K562 (cell line): ENCODE results near the gene IL4I1. TPM values are rescaled to one million over a fixed set of nuclear protein-coding genes. Genes with fewer than 3 reads are reported as not detected.

Source experiments
- ATF7 ChIP-seq: fragments of 450-650 bp; IDR thresholded peaks from 2 replicates; pipeline ENCODE4 v1.7.1; 2014; ENCODE audit warnings: mild to moderate bottlenecking, moderate library complexity
- BRD4 ChIP-seq: fragments of 200-600 bp; sonication (generic); IDR thresholded peaks from 2 replicates; pipeline ENCODE4 v1.6.1; 2017; ENCODE audit warnings: inconsistent platforms
- CBFB ChIP-seq: sonication (generic); formaldehyde crosslinking; IDR thresholded peaks from 2 replicates; pipeline ENCODE4 v1.4.0; 2020; ENCODE audit warnings: mild to moderate bottlenecking, missing genetic modification reagents
- CSDE1 ChIP-seq, 2 experiments: fragments of 450-650 bp; IDR thresholded peaks; 2 replicates each; pipeline ENCODE4 v1.6.1; 2016; ENCODE audit warnings: mild to moderate bottlenecking in 1 of 2
- DMBX1 ChIP-seq: fragments of 250-450 bp; sonication (Bioruptor Pico); IDR thresholded peaks from 2 replicates; pipeline ENCODE4 v1.8.0; 2022; ENCODE audit warnings: inconsistent platforms, mild to moderate bottlenecking, moderate library complexity, borderline replicate concordance
- HDAC2 ChIP-seq: fragments of 450-650 bp; IDR thresholded peaks from 2 replicates; pipeline ENCODE4 v1.6.1; 2016; ENCODE audit warnings: mild to moderate bottlenecking
- HMG20A ChIP-seq: fragments of 450-650 bp; formaldehyde crosslinking; conservative IDR thresholded peaks from 2 replicates; pipeline ENCODE4 v1.4.0; 2020; ENCODE audit warnings: mild to moderate bottlenecking, mixed read lengths
- KLF10 ChIP-seq: fragments of 250-450 bp; sonication (Bioruptor Pico); IDR thresholded peaks from 2 replicates; pipeline ENCODE4 v1.6.1; 2021; ENCODE audit warnings: matching md5 sums
- NCOA4 ChIP-seq: fragments of 450-650 bp; IDR thresholded peaks from 2 replicates; pipeline ENCODE4 v1.6.1; 2018; ENCODE audit warnings: mild to moderate bottlenecking; ENCODE audit not compliant: partially characterized antibody
- PCBP2 ChIP-seq: fragments of 200-400 bp; formaldehyde crosslinking; IDR thresholded peaks from 2 replicates; pipeline ENCODE4 v1.6.1; 2018; ENCODE audit warnings: low read length, low read depth, mild to moderate bottlenecking, moderate library complexity; ENCODE audit not compliant: poor library complexity, severe bottlenecking
- PHTF2 ChIP-seq: fragments of 250-450 bp; sonication (Bioruptor Pico); IDR thresholded peaks from 2 replicates; pipeline ENCODE4 v1.5.0; 2021; ENCODE audit warnings: mild to moderate bottlenecking
- POLR2AphosphoS5 ChIP-seq: IDR thresholded peaks from 2 replicates; pipeline ENCODE4 v1.6.1; 2011; ENCODE audit warnings: mild to moderate bottlenecking, low read depth, low read length, moderate library complexity; ENCODE audit not compliant: control insufficient read depth, insufficient read depth
- SAFB ChIP-seq: fragments of 200-400 bp; formaldehyde crosslinking; IDR thresholded peaks from 2 replicates; pipeline ENCODE4 v1.6.1; 2017; ENCODE audit warnings: low read depth, low read length, borderline replicate concordance
- TAF9B ChIP-seq: fragments of 450-650 bp; IDR thresholded peaks from 2 replicates; pipeline ENCODE4 v1.6.1; 2018; ENCODE audit warnings: mild to moderate bottlenecking; ENCODE audit not compliant: partially characterized antibody
- XRCC4 ChIP-seq: IDR thresholded peaks from one replicate; pipeline ENCODE4 v1.6.1; 2011; ENCODE audit not compliant: insufficient read depth, insufficient read length; ENCODE audit errors: extremely low read depth
- ZBTB5 ChIP-seq: fragments of 450-650 bp; IDR thresholded peaks from 2 replicates; pipeline ENCODE4 v1.6.1; 2017; ENCODE audit warnings: antibody characterized with exemption
- ZNF197 ChIP-seq: fragments of 200-800 bp; sonication (Bioruptor generic); IDR thresholded peaks from 2 replicates; pipeline ENCODE4 v1.6.1; 2016; ENCODE audit warnings: low read depth, missing genetic modification characterization, missing compliant biosample characterization
- ZNF3 ChIP-seq: fragments of 250-450 bp; sonication (Bioruptor Pico); IDR thresholded peaks from 2 replicates; pipeline ENCODE4 v1.5.0; 2021; ENCODE audit warnings: mild to moderate bottlenecking, moderate library complexity
- ZNF511 ChIP-seq: sonication (generic); formaldehyde crosslinking; IDR thresholded peaks from 2 replicates; pipeline ENCODE4 v1.8.0; 2022; ENCODE audit warnings: mild to moderate bottlenecking, missing genetic modification reagents
- ZNF639 ChIP-seq, 2 experiments: fragments of 200-800 bp in 1 of 2; sonication (Bioruptor generic) in 1 of 2; sonication (generic) in 1 of 2; formaldehyde crosslinking in 1 of 2; IDR thresholded peaks in 1 of 2; conservative IDR thresholded peaks in 1 of 2; 2 replicates each; pipeline versions ENCODE4 v1.5.0 to v1.6.1; 2016 to 2020; ENCODE audit warnings: missing compliant biosample characterization in 1 of 2, missing genetic modification characterization in 1 of 2, missing genetic modification reagents in 1 of 2
- ZNF785 ChIP-seq: fragments of 250-450 bp; sonication (Bioruptor Pico); IDR thresholded peaks from 2 replicates; pipeline ENCODE4 v1.4.0; 2020; ENCODE audit warnings: mild to moderate bottlenecking
- polyA plus RNA-seq, 8 experiments: library from polyadenylated mRNA; depleted of rRNA in 4 of 8; stranded (reverse) in 5 of 8; unstranded in 3 of 8; fragments of >200 nt; fragmentation: Nextera tagmentation in 2 of 8; fragmentation: Illumina TruSeq in 1 of 8; extraction: Ambion mirVana in 2 of 8; extraction: Trizol in 1 of 8; gene quantifications; 2 replicates each; pipeline versions ENCODE4 v1.2.1 to v1.2.3, GENCODE V29; 2011 to 2014; ENCODE audit warnings: inconsistent platforms in 1 of 8, missing spikeins in 1 of 8
- total RNA-seq, 7 experiments: library from RNA; depleted of rRNA in 6 of 7; stranded (reverse); fragments of >200 nt in 6 of 7; fragmentation: Illumina TruSeq in 2 of 7; extraction: Trizol in 2 of 7; gene quantifications; 2 replicates each; pipeline versions ENCODE4 v1.2.1 to v1.2.3, GENCODE V29; 2011 to 2021; ENCODE audit warnings: low replicate concordance in 1 of 7
- TF ChIP-seq, protein P1 (sequence below): sonication (generic); formaldehyde crosslinking; IDR thresholded peaks from 2 replicates; pipeline ENCODE4 v1.9.0; 2022; ENCODE audit warnings: mild to moderate bottlenecking, missing genetic modification reagents
- TF ChIP-seq, protein P2 (sequence below): fragments of 450-650 bp; formaldehyde crosslinking; IDR thresholded peaks from 2 replicates; pipeline ENCODE4 v1.4.0; 2022; ENCODE audit warnings: missing genetic modification characterization

Gene IL4I1
- total and polyA plus RNA-seq, 9 of the 15 experiments (the other 6 are each of a cell fraction or from before 2014, with no cell fraction given) = 0.06 to 0.95 (median 0.43) TPM; not detected in 2

DNA sequence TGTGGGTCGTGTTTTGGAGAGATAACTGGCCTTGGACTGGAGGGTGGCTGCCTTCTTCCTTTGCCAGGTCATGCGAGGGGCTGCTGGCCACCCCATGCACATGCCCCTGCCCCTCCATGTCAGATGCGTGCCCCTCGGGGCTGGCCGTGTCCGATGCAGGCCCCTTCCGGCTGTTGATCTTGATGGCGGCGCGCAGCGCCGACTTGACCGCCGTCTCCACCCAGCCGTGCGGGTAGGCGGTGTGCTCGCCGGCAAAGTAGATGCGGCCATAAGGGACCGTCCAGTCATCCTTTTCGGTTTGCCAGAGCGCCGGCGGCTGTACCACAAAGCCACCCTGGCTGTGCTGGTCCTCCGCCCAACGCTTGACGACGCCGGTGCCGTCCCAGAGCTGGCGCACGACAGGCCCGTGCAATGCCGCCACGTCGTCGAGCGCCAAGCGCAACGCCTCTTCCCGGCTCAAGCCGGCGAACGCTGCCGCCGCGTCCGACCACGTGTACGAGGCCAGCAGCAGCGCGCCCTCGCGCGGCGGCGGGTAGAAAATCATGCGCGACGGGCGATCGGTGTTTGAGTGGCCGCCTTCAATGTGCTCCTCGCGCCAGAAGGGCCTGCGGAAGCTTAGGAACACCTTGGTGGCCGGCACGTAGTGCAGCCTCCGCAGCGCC lies 6.9 kb downstream of the IL4I1 start (continued):
- TF ChIP-seq, protein P1, sequence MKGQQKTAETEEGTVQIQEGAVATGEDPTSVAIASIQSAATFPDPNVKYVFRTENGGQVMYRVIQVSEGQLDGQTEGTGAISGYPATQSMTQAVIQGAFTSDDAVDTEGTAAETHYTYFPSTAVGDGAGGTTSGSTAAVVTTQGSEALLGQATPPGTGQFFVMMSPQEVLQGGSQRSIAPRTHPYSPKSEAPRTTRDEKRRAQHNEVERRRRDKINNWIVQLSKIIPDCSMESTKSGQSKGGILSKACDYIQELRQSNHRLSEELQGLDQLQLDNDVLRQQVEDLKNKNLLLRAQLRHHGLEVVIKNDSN (CRISPR knock-in tag) = peak; percentile 90
- TF ChIP-seq ZNF197 (CRISPR knock-in tag) (no peak; the same call in 1 of the 2 replicates), ZNF511 (CRISPR knock-in tag) (peak; percentile 99), HMG20A (CRISPR knock-in tag) (no peak), HDAC2 (peak; percentile 51; the same call in 1 of the 2 replicates), XRCC4 (no peak), ZBTB5 (no peak), ZNF785 (CRISPR knock-in tag) (no peak), KLF10 (CRISPR knock-in tag) (no peak), DMBX1 (CRISPR knock-in tag) (peak; percentile 73; the same call in 1 of the 2 replicates), SAFB (peak; percentile 42; the same call in 1 of the 2 replicates), POLR2AphosphoS5 (peak; percentile 41; the same call in 1 of the 2 replicates), NCOA4 (no peak), ATF7 (peak; percentile 87), CBFB (peak; percentile 95), ZNF639 (CRISPR knock-in tag; conservative IDR thresholded peaks at IDR 0.05 in 1 of 2, IDR thresholded peaks at IDR 0.05 in 1 of 2) (peak in 1 of 2 experiments; percentile 74; a peak in 1 of 4 replicates), CSDE1 (IDR thresholded peaks at IDR 0.05) (no peak; a peak in 1 of 4 replicates), TAF9B (no peak), BRD4 (0 out of 2 replicates have a peak, but pooled peaks have one; percentile 50), PHTF2 (CRISPR knock-in tag) (no peak), ZNF3 (no peak), PCBP2 (no peak)
- TF ChIP-seq, protein P2, sequence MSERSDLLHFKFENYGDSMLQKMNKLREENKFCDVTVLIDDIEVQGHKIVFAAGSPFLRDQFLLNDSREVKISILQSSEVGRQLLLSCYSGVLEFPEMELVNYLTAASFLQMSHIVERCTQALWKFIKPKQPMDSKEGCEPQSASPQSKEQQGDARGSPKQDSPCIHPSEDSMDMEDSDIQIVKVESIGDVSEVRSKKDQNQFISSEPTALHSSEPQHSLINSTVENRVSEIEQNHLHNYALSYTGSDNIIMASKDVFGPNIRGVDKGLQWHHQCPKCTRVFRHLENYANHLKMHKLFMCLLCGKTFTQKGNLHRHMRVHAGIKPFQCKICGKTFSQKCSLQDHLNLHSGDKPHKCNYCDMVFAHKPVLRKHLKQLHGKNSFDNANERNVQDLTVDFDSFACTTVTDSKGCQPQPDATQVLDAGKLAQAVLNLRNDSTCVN = peak; percentile 26; the same call in 1 of the 2 replicates
